Measurements from ENCODE around the gene YPEL4. TPM values are rescaled to one million over a fixed set of nuclear protein-coding genes. Genes with fewer than 3 reads are reported as not detected.

Gene YPEL4
- total RNA-seq, 1 experiment from 2014 or later, result 0.32 TPM

DNA sequence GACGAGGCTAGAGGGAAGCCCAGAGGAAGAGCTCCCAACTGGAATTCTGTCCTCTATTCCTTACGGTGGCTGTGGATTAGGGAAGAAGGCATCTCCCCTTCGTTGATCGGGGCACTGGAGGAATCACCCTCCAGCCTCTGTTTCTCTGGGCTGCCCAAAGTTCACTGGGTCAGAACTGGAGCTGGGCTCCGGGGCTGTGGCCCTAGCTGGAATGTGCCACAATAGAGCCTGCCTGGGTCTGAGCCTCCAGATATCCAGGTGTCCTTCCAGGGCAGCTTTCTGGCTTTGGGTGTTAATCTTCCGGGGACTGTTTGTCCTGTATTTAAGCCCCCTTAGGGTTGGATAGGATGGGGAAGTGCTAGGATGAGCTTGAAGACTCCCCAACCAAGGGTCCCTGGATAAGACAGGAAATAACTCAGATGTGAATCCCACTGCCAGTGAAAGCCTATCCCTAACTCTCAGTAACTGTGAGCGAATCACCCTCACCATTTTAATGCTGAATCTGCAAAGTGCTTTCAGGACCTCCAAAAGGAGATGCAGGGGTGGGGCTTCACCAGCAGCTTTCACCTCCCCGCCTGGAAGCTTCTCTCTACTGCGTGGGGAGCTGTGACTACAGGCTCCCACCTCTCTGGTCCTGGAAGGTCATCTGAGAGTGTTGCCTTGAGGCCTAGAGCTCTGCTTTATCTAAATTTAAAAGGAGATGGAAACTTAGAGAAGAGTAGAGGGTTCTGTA lies 9.5 kb downstream of the YPEL4 start:
- Histone ChIP-seq H4K20me1 (ENCODE audit: insufficient read depth) (no peaks in the 10 kb centered on the region), H3K36me3 (ENCODE audit: control insufficient read depth in 1 of 2, insufficient read depth in 2 of 2, low read length in 2 of 2) (no peaks in the 10 kb centered on the region), H3K9me2 (ENCODE audit: insufficient read depth) (no peaks in the 10 kb centered on the region), H3K79me2 (ENCODE audit: insufficient read depth, low read length) (peaks cover 10% of the 10 kb centered on the region), H3K27ac (ENCODE audit: low read depth, low read length) (no peak overlapping the region), H3K4me1 (ENCODE audit: control insufficient read depth in 1 of 2, insufficient read depth in 2 of 2, low read length in 2 of 2) (peaks cover 6 to 27% of the 10 kb centered on the region in 2 experiments; a peak in 3 of 4 replicates), H3K9ac (ENCODE audit: low read length) (no peak overlapping the region), H2AFZ (ENCODE audit: low read depth, low read length, poor library complexity, severe bottlenecking) (no peak overlapping the region), H3K4me3 (replicated peaks in 1 of 2; ENCODE audit: low read depth in 1 of 2, low read length in 2 of 2) (no peak overlapping the region), H3K27me3 (ENCODE audit: insufficient read depth, low read length) (no peaks in the 10 kb centered on the region), H3K9me3 (ENCODE audit: control insufficient read depth in 1 of 2, insufficient read depth in 1 of 2, low read depth in 1 of 2, low read length in 2 of 2) (no peaks in the 10 kb centered on the region), H3K4me2 (ENCODE audit: low read length) (no peak overlapping the region)
- BruUV-seq (replicated peaks), result no TSS peak
- ChIA-PET POLR2A (interaction anchor here (0.6 to 1.8 kb wide), 2 partner anchors 72 to 179 kb away, joined by 3 to 8 read pairs; partner anchors contain the start of gene UBE2L6), CTCF (interaction anchor here (0.6 to 4.4 kb wide), 14 partner anchors 14 to 294 kb away, joined by 3 to 40 read pairs (median 6); partner anchors contain the start of gene UBE2L6), RAD21 (ENCODE audit: low non-redundant PET in 1 of 2, low total read pairs in 2 of 2, uncharacterized antibody in 2 of 2, unreplicated experiment in 2 of 2) (interaction anchor here (1.4 to 1.9 kb wide), 4 partner anchors 72 to 295 kb away, joined by 5 to 9 read pairs (median 6); partner anchors contain the start of gene UBE2L6 (in 2 of the 2))
- DNase-seq (ENCODE audit: low read depth, low spot score) (no peak), ATAC-seq (no peak)
- intact Hi-C loops (cut with micrococcal nuclease), result loop anchor here (10.0 kb wide), 1 partner anchor 795 kb away; no protein-coding TSS in a partner anchor
- TF ChIP-seq ATF3 (IDR thresholded peaks at IDR 0.05) (no peak), ZNF274 (IDR thresholded peaks at IDR 0.05; ENCODE audit: low read depth, low read length) (no peak), CBX3 (IDR thresholded peaks at IDR 0.05; ENCODE audit: low read depth) (no peak), ZFX (IDR thresholded peaks at IDR 0.05) (no peak), EGR1 (IDR thresholded peaks at IDR 0.05; ENCODE audit: low read depth) (no peak), JUND (IDR thresholded peaks at IDR 0.05) (no peak), POLR2A (IDR thresholded peaks at IDR 0.05; ENCODE audit: borderline replicate concordance, extremely low read depth, insufficient read depth, insufficient read length) (no peak), YY1 (IDR thresholded peaks at IDR 0.05; ENCODE audit: extremely low read depth, insufficient replicate concordance, low read depth, low read length) (no peak), EZH2phosphoT487 (IDR thresholded peaks at IDR 0.05; ENCODE audit: borderline replicate concordance) (no peak), FOSL1 (IDR thresholded peaks at IDR 0.05; ENCODE audit: low read depth) (no peak), RAD21 (IDR thresholded peaks at IDR 0.05; ENCODE audit: low read depth) (no peak)
- TF ChIP-seq, protein P1, sequence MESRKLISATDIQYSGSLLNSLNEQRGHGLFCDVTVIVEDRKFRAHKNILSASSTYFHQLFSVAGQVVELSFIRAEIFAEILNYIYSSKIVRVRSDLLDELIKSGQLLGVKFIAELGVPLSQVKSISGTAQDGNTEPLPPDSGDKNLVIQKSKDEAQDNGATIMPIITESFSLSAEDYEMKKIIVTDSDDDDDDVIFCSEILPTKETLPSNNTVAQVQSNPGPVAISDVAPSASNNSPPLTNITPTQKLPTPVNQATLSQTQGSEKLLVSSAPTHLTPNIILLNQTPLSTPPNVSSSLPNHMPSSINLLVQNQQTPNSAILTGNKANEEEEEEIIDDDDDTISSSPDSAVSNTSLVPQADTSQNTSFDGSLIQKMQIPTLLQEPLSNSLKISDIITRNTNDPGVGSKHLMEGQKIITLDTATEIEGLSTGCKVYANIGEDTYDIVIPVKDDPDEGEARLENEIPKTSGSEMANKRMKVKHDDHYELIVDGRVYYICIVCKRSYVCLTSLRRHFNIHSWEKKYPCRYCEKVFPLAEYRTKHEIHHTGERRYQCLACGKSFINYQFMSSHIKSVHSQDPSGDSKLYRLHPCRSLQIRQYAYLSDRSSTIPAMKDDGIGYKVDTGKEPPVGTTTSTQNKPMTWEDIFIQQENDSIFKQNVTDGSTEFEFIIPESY (IDR thresholded peaks at IDR 0.05; ENCODE audit: extremely low read depth, insufficient replicate concordance, low read length), result no peak
- TF ChIP-seq, protein P2, sequence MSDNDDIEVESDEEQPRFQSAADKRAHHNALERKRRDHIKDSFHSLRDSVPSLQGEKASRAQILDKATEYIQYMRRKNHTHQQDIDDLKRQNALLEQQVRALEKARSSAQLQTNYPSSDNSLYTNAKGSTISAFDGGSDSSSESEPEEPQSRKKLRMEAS (IDR thresholded peaks at IDR 0.05), result no peak

Data from HCT116 (cell line).